Duodenal mucosa (tissue), 2 donors: ENCODE data around the gene TP53INP2.
"Not testable (repeated sequence)": the region's sequence is repeated elsewhere in the genome, so short reads cannot be mapped to it uniquely, and the experiment has no call there.

ENCODE experiments used
- H3K27ac ChIP-seq: one replicate; pipeline ENCODE4 v1.7.0; 2013; ENCODE audit warnings: low read depth, low read length
- H3K27me3 ChIP-seq, 2 donors: one replicate each; pipeline ENCODE4 v1.7.0; 2013; ENCODE audit warnings: low read length in 2 of 2, control low read depth in 1 of 2; ENCODE audit not compliant: insufficient read depth in 2 of 2, control insufficient read depth in 1 of 2
- H3K36me3 ChIP-seq, 2 donors: one replicate each; pipeline ENCODE4 v1.7.0; 2013; ENCODE audit warnings: low read length in 2 of 2, control low read depth in 1 of 2; ENCODE audit not compliant: insufficient read depth in 2 of 2, control insufficient read depth in 1 of 2
- H3K4me1 ChIP-seq, 2 donors: one replicate each; pipeline ENCODE4 v1.7.0; 2013; ENCODE audit warnings: low read length in 2 of 2, control low read depth in 1 of 2; ENCODE audit not compliant: insufficient read depth in 2 of 2, control insufficient read depth in 1 of 2
- H3K4me3 ChIP-seq, 2 donors: one replicate each; pipeline ENCODE4 v1.7.0; 2013; ENCODE audit warnings: low read length in 2 of 2, low read depth in 1 of 2
- H3K9ac ChIP-seq, 2 donors: one replicate each; pipeline ENCODE4 v1.7.0; 2013; ENCODE audit warnings: low read length in 2 of 2, low read depth in 1 of 2
- H3K9me3 ChIP-seq, 2 donors: one replicate each; pipeline ENCODE4 v1.7.0; 2013; ENCODE audit warnings: low read length in 2 of 2, control low read depth in 1 of 2; ENCODE audit not compliant: control insufficient read depth in 1 of 2

TP53INP2 gene

GRCh38 chr20:34719242-34720017 is 15.3 kb downstream of the TP53INP2 start:
- H3K27me3 ChIP-seq, H3K9me3 ChIP-seq, H3K9ac ChIP-seq, H3K4me1 ChIP-seq, H3K4me3 ChIP-seq, H3K27ac ChIP-seq: not testable (repeated sequence)
- H3K36me3 ChIP-seq = peaks cover 22 to 60% of the 10 kb centered on the region in 2 donors

- no peaks in the 10 kb centered on the region for H3K27me3 ChIP-seq
- peaks cover 21 to 57% of the 10 kb centered on the region in 2 donors for H3K36me3 ChIP-seq
- H3K4me3 ChIP-seq = no peak overlapping the region
- no peak overlapping the region for H3K27ac ChIP-seq
- H3K9me3 ChIP-seq = no peaks in the 10 kb centered on the region
- no peaks in the 10 kb centered on the region for H3K4me1 ChIP-seq
- H3K9ac ChIP-seq = no peak overlapping the region
Measured at GRCh38 chr20:34720266-34720665, 16.1 kb downstream of the TP53INP2 start.

- H3K9me3 ChIP-seq, H3K27ac ChIP-seq, H3K4me1 ChIP-seq, H3K27me3 ChIP-seq, H3K9ac ChIP-seq, H3K4me3 ChIP-seq: not testable (repeated sequence)
- H3K36me3 ChIP-seq = peaks cover 27 to 57% of the 10 kb centered on the region in 2 donors
Measured at GRCh38 chr20:34722560-34722959, 18.4 kb downstream of the TP53INP2 start.

GRCh38 chr20:34724172-34724571 is 20.0 kb downstream of the TP53INP2 start:
- no peak overlapping the region for H3K4me3 ChIP-seq
- no peaks in the 10 kb centered on the region for H3K27me3 ChIP-seq
- H3K9me3 ChIP-seq = no peaks in the 10 kb centered on the region
- H3K4me1 ChIP-seq = no peaks in the 10 kb centered on the region
- no peak overlapping the region for H3K9ac ChIP-seq
- peaks cover 27 to 49% of the 10 kb centered on the region in 2 donors for H3K36me3 ChIP-seq
- no peak overlapping the region for H3K27ac ChIP-seq

GRCh38 chr20:34729416-34729815 is 25.3 kb downstream of the TP53INP2 start:
- H3K9ac ChIP-seq = no peak overlapping the region
- peaks cover 16 to 61% of the 10 kb centered on the region in 2 donors for H3K36me3 ChIP-seq
- no peaks in the 10 kb centered on the region for H3K9me3 ChIP-seq
- no peaks in the 10 kb centered on the region for H3K27me3 ChIP-seq
- no peak overlapping the region for H3K27ac ChIP-seq
- no peaks in the 10 kb centered on the region for H3K4me1 ChIP-seq
- H3K4me3 ChIP-seq = no peak overlapping the region

- Histone ChIP-seq H3K27ac (no peak overlapping the region), H3K4me1 (no peaks in the 10 kb centered on the region), H3K4me3 (no peak overlapping the region), H3K36me3 (peaks cover 8 to 52% of the 10 kb centered on the region in 2 donors), H3K27me3 (no peaks in the 10 kb centered on the region), H3K9me3 (no peaks in the 10 kb centered on the region), H3K9ac (no peak overlapping the region)
Measured at GRCh38 chr20:34732523-34732922, 28.4 kb downstream of the TP53INP2 start.

GRCh38 chr20:34736106-34736735 is 32.1 kb downstream of the TP53INP2 start:
- Histone ChIP-seq H3K4me3 (no peak overlapping the region), H3K27me3 (no peaks in the 10 kb centered on the region), H3K4me1 (no peaks in the 10 kb centered on the region), H3K9me3 (no peaks in the 10 kb centered on the region), H3K9ac (no peak overlapping the region), H3K27ac (no peak overlapping the region), H3K36me3 (peaks cover 12 to 57% of the 10 kb centered on the region in 2 donors)

- H3K36me3 ChIP-seq = peaks cover 22 to 72% of the 10 kb centered on the region in 2 donors
- no peak overlapping the region for H3K4me3 ChIP-seq
Measured at GRCh38 chr20:34743039-34743438, 38.9 kb downstream of the TP53INP2 start.

GRCh38 chr20:34744340-34744739 is 40.2 kb downstream of the TP53INP2 start:
- no peaks in the 10 kb centered on the region for H3K27me3 ChIP-seq
- H3K9ac ChIP-seq = no peak overlapping the region
- H3K4me1 ChIP-seq = no peaks in the 10 kb centered on the region
- H3K27ac ChIP-seq = no peak overlapping the region
- H3K4me3 ChIP-seq = no peak overlapping the region
- no peaks in the 10 kb centered on the region for H3K9me3 ChIP-seq
- H3K36me3 ChIP-seq = peaks cover 28 to 73% of the 10 kb centered on the region in 2 donors

More at GRCh38 chr20:34743039-34743438, 38.9 kb downstream of the TP53INP2 start:
- no peaks in the 10 kb centered on the region for H3K9me3 ChIP-seq
- no peak overlapping the region for H3K27ac ChIP-seq
- H3K9ac ChIP-seq = no peak overlapping the region
- H3K4me1 ChIP-seq = no peaks in the 10 kb centered on the region
- H3K27me3 ChIP-seq = no peaks in the 10 kb centered on the region

GRCh38 chr20:34744847-34745246 is 40.7 kb downstream of the TP53INP2 start:
- peaks cover 30 to 78% of the 10 kb centered on the region in 2 donors for H3K36me3 ChIP-seq
- H3K4me1 ChIP-seq = no peaks in the 10 kb centered on the region
- H3K27ac ChIP-seq = no peak overlapping the region

More at GRCh38 chr20:34744847-34745246, 40.7 kb downstream of the TP53INP2 start:
- no peak overlapping the region for H3K4me3 ChIP-seq
- H3K9me3 ChIP-seq = no peaks in the 10 kb centered on the region
- H3K27me3 ChIP-seq = no peaks in the 10 kb centered on the region
- H3K9ac ChIP-seq = no peak overlapping the region
